HepG2 (cell line): ENCODE measurements around the gene WNT4. TPM values are rescaled to one million over a fixed set of nuclear protein-coding genes. Genes with fewer than 3 reads are reported as not detected.

Experiments used
- AHDC1 ChIP-seq: sonication (generic); formaldehyde crosslinking; IDR thresholded peaks from 2 replicates; pipeline ENCODE4 v1.5.1; 2020; ENCODE audit warnings: mild to moderate bottlenecking, missing genetic modification reagents, borderline replicate concordance
- CHCHD3 ChIP-seq: sonication (generic); formaldehyde crosslinking; IDR thresholded peaks from 2 replicates; pipeline ENCODE4 v1.8.0; 2022; ENCODE audit warnings: mild to moderate bottlenecking, missing genetic modification reagents, moderate library complexity
- LRRFIP1 ChIP-seq: sonication (generic); formaldehyde crosslinking; conservative IDR thresholded peaks from 2 replicates; pipeline ENCODE4 v1.4.0; 2020; ENCODE audit warnings: missing genetic modification reagents
- MLXIP ChIP-seq: sonication (generic); formaldehyde crosslinking; IDR thresholded peaks from 2 replicates; pipeline ENCODE4 v1.9.0; 2021; ENCODE audit warnings: missing genetic modification reagents, borderline replicate concordance
- PATZ1 ChIP-seq: sonication (generic); formaldehyde crosslinking; IDR thresholded peaks from 2 replicates; pipeline ENCODE4 v1.4.0; 2020; ENCODE audit warnings: missing genetic modification reagents
- PRDM15 ChIP-seq: sonication (generic); formaldehyde crosslinking; IDR thresholded peaks from 2 replicates; pipeline ENCODE4 v1.4.0; 2020; ENCODE audit warnings: missing genetic modification reagents
- SOX13 ChIP-seq, 3 experiments: fragments of 450-650 bp in 1 of 3; sonication (generic) in 1 of 3; formaldehyde crosslinking in 1 of 3; IDR thresholded peaks in 2 of 3; conservative IDR thresholded peaks in 1 of 3; 2 replicates each; pipeline versions ENCODE4 v1.5.0 to v1.6.1; 2016 to 2020; ENCODE audit warnings: antibody characterized with exemption in 1 of 3, mild to moderate bottlenecking in 1 of 3, missing compliant biosample characterization in 1 of 3, missing genetic modification reagents in 1 of 3, moderate library complexity in 1 of 3
- ZBTB2 ChIP-seq: sonication (generic); formaldehyde crosslinking; IDR thresholded peaks from 2 replicates; pipeline ENCODE4 v1.8.0; 2022; ENCODE audit warnings: low read depth, missing genetic modification reagents
- ZNF746 ChIP-seq: sonication (generic); formaldehyde crosslinking; IDR thresholded peaks from 2 replicates; pipeline ENCODE4 v1.8.0; 2022; ENCODE audit warnings: mild to moderate bottlenecking, missing genetic modification reagents
- polyA plus RNA-seq, 8 experiments: library from polyadenylated mRNA; depleted of rRNA in 3 of 8; stranded (reverse) in 7 of 8; unstranded in 1 of 8; fragments of >200 nt; fragmentation: Illumina TruSeq in 4 of 8; extraction: Trizol in 4 of 8; gene quantifications; 2 replicates each; pipeline versions ENCODE4 v1.2.1 to v1.2.3, GENCODE V29; 2011 to 2016; ENCODE audit warnings: low read depth in 4 of 8, missing spikeins in 1 of 8, mixed read lengths in 1 of 8; ENCODE audit not compliant: insufficient read depth in 1 of 8
- total RNA-seq, 5 experiments: library from RNA; depleted of rRNA; stranded (reverse); fragments of >200 nt; fragmentation: Illumina TruSeq; extraction: Trizol; gene quantifications; 2 replicates each; pipeline ENCODE4 v1.2.3, GENCODE V29; 2016; ENCODE audit warnings: low read depth in 1 of 5

WNT4 gene
- total and polyA plus RNA-seq, 2 of the 13 experiments (the other 11 are each of a cell fraction or from before 2014, with no cell fraction given), result not detected

- TF ChIP-seq AHDC1, result no peak
- TF ChIP-seq LRRFIP1, result no peak
- no peak for TF ChIP-seq CHCHD3 (CRISPR knock-in tag)
- TF ChIP-seq ZBTB2 (CRISPR knock-in tag), result no peak
- TF ChIP-seq ZNF746 (CRISPR knock-in tag), result no peak
- TF ChIP-seq PRDM15 (CRISPR knock-in tag), result no peak
- TF ChIP-seq MLXIP (CRISPR knock-in tag), result no peak
- TF ChIP-seq PATZ1 (CRISPR knock-in tag), result no peak
- TF ChIP-seq SOX13 (IDR thresholded peaks at IDR 0.05), result no peak
- no peak for TF ChIP-seq SOX13 (CRISPR knock-in tag; conservative IDR thresholded peaks at IDR 0.05 in 1 of 2, IDR thresholded peaks at IDR 0.05 in 1 of 2)
Measured at GRCh38 chr1:22176258-22176657, 33.4 kb upstream of the WNT4 start (continued).
